T-helper 1 cell treated with Interleukin-12 subunit alpha and Interleukin-12 subunit beta and Interleukin-4 antibody, amounts not matched to agents 30 μg/mL and 1 μg/mL, for 36 hours (primary cell): ENCODE results near the gene PRKAG2.

ENCODE experiments used
- H3K27ac Mint-ChIP-seq: one replicate; pipeline ENCODE4 v1.8.0; 2021; ENCODE audit warnings: mild to moderate bottlenecking, mixed read lengths
- H3K27me3 Mint-ChIP-seq: one replicate; pipeline ENCODE4 v1.8.0; 2021; ENCODE audit warnings: low read depth, mixed read lengths
- H3K36me3 Mint-ChIP-seq: one replicate; pipeline ENCODE4 v1.8.0; 2021; ENCODE audit warnings: low read depth, mixed read lengths
- H3K4me1 Mint-ChIP-seq: one replicate; pipeline ENCODE4 v1.8.0; 2021; ENCODE audit warnings: low read depth, mixed read lengths
- H3K4me3 Mint-ChIP-seq: one replicate; pipeline ENCODE4 v1.8.0; 2021; ENCODE audit warnings: mild to moderate bottlenecking, moderate library complexity, mixed read lengths
- H3K9me3 Mint-ChIP-seq: one replicate; pipeline ENCODE4 v1.8.0; 2021; ENCODE audit warnings: mixed read lengths

Gene PRKAG2

GRCh38 chr7:151868396-151869108, 8.4 kb downstream of the PRKAG2 start:
- H3K9me3 Mint-ChIP-seq, result no peaks in the 10 kb centered on the region
- H3K4me1 Mint-ChIP-seq, result no peaks in the 10 kb centered on the region
- no peaks in the 10 kb centered on the region for H3K27me3 Mint-ChIP-seq
- H3K27ac Mint-ChIP-seq, result no peak overlapping the region
- no peaks in the 10 kb centered on the region for H3K36me3 Mint-ChIP-seq
- H3K4me3 Mint-ChIP-seq, result no peak overlapping the region

- no peak overlapping the region for H3K27ac Mint-ChIP-seq
- no peaks in the 10 kb centered on the region for H3K4me1 Mint-ChIP-seq
- no peaks in the 10 kb centered on the region for H3K27me3 Mint-ChIP-seq
These were observed 9.0 kb downstream of the PRKAG2 start for GRCh38 chr7:151867912-151868311.

GRCh38 chr7:151866761-151867655, 9.9 kb downstream of the PRKAG2 start:
- no peaks in the 10 kb centered on the region for H3K4me1 Mint-ChIP-seq
- no peak overlapping the region for H3K27ac Mint-ChIP-seq
- no peaks in the 10 kb centered on the region for H3K9me3 Mint-ChIP-seq

More at GRCh38 chr7:151867912-151868311, 9.0 kb downstream of the PRKAG2 start:
- H3K36me3 Mint-ChIP-seq, result no peaks in the 10 kb centered on the region
- no peaks in the 10 kb centered on the region for H3K9me3 Mint-ChIP-seq
- no peak overlapping the region for H3K4me3 Mint-ChIP-seq

GRCh38 chr7:151866028-151866427, 10.9 kb downstream of the PRKAG2 start:
- H3K27ac Mint-ChIP-seq, result no peak overlapping the region
- no peaks in the 10 kb centered on the region for H3K27me3 Mint-ChIP-seq
- no peaks in the 10 kb centered on the region for H3K36me3 Mint-ChIP-seq
- H3K4me1 Mint-ChIP-seq, result no peaks in the 10 kb centered on the region
- no peak overlapping the region for H3K4me3 Mint-ChIP-seq
- no peaks in the 10 kb centered on the region for H3K9me3 Mint-ChIP-seq

More at GRCh38 chr7:151866761-151867655, 9.9 kb downstream of the PRKAG2 start:
- no peaks in the 10 kb centered on the region for H3K27me3 Mint-ChIP-seq
- no peaks in the 10 kb centered on the region for H3K36me3 Mint-ChIP-seq
- no peak overlapping the region for H3K4me3 Mint-ChIP-seq

- Mint-ChIP-seq H3K36me3 (no peaks in the 10 kb centered on the region), H3K27me3 (no peaks in the 10 kb centered on the region), H3K4me3 (no peak overlapping the region), H3K9me3 (no peaks in the 10 kb centered on the region), H3K4me1 (no peaks in the 10 kb centered on the region), H3K27ac (no peak overlapping the region)
These were observed 11.7 kb downstream of the PRKAG2 start for GRCh38 chr7:151865070-151865670.

GRCh38 chr7:151864561-151864960, 12.4 kb downstream of the PRKAG2 start:
- no peaks in the 10 kb centered on the region for H3K4me1 Mint-ChIP-seq

GRCh38 chr7:151864081-151864480, 12.8 kb downstream of the PRKAG2 start:
- H3K9me3 Mint-ChIP-seq, result no peaks in the 10 kb centered on the region
- no peak overlapping the region for H3K27ac Mint-ChIP-seq
- no peaks in the 10 kb centered on the region for H3K36me3 Mint-ChIP-seq
- H3K4me3 Mint-ChIP-seq, result no peak overlapping the region
- H3K27me3 Mint-ChIP-seq, result no peaks in the 10 kb centered on the region
- H3K4me1 Mint-ChIP-seq, result no peaks in the 10 kb centered on the region

More at GRCh38 chr7:151864561-151864960, 12.4 kb downstream of the PRKAG2 start:
- H3K27me3 Mint-ChIP-seq, result no peaks in the 10 kb centered on the region
- no peak overlapping the region for H3K4me3 Mint-ChIP-seq
- no peaks in the 10 kb centered on the region for H3K9me3 Mint-ChIP-seq
- no peaks in the 10 kb centered on the region for H3K36me3 Mint-ChIP-seq
- no peak overlapping the region for H3K27ac Mint-ChIP-seq

- no peaks in the 10 kb centered on the region for H3K36me3 Mint-ChIP-seq
- no peaks in the 10 kb centered on the region for H3K4me1 Mint-ChIP-seq
- no peaks in the 10 kb centered on the region for H3K9me3 Mint-ChIP-seq
- no peaks in the 10 kb centered on the region for H3K27me3 Mint-ChIP-seq
- H3K4me3 Mint-ChIP-seq, result no peak overlapping the region
- no peak overlapping the region for H3K27ac Mint-ChIP-seq
These were observed 13.4 kb downstream of the PRKAG2 start for GRCh38 chr7:151863386-151864079.

GRCh38 chr7:151862606-151863381, 14.1 kb downstream of the PRKAG2 start:
- H3K27me3 Mint-ChIP-seq, result no peaks in the 10 kb centered on the region
- no peaks in the 10 kb centered on the region for H3K4me1 Mint-ChIP-seq
- no peak overlapping the region for H3K4me3 Mint-ChIP-seq
- no peaks in the 10 kb centered on the region for H3K9me3 Mint-ChIP-seq
- H3K36me3 Mint-ChIP-seq, result no peaks in the 10 kb centered on the region
- H3K27ac Mint-ChIP-seq, result no peak overlapping the region

- Mint-ChIP-seq H3K27ac (no peak overlapping the region), H3K36me3 (no peaks in the 10 kb centered on the region), H3K4me3 (no peak overlapping the region), H3K9me3 (no peaks in the 10 kb centered on the region), H3K4me1 (no peaks in the 10 kb centered on the region), H3K27me3 (no peaks in the 10 kb centered on the region)
These were observed 15.0 kb downstream of the PRKAG2 start for GRCh38 chr7:151861881-151862280.

- Mint-ChIP-seq H3K4me3 (no peak overlapping the region), H3K9me3 (no peaks in the 10 kb centered on the region), H3K27ac (no peak overlapping the region), H3K36me3 (no peaks in the 10 kb centered on the region), H3K4me1 (no peaks in the 10 kb centered on the region), H3K27me3 (no peaks in the 10 kb centered on the region)
These were observed 16.1 kb downstream of the PRKAG2 start for GRCh38 chr7:151860771-151861170.

- Mint-ChIP-seq H3K27me3 (no peaks in the 10 kb centered on the region), H3K9me3 (no peaks in the 10 kb centered on the region), H3K4me3 (no peak overlapping the region), H3K4me1 (no peaks in the 10 kb centered on the region), H3K27ac (no peak overlapping the region), H3K36me3 (no peaks in the 10 kb centered on the region)
These were observed 16.8 kb downstream of the PRKAG2 start for GRCh38 chr7:151859948-151860685.
